HepG2 (cell line): ENCODE results near the gene HLA-DMB. TPM values are rescaled to one million over a fixed set of nuclear protein-coding genes. Genes with fewer than 3 reads are reported as not detected.

Source experiments
- ATM ChIP-seq: fragments of 450-650 bp; IDR thresholded peaks from 2 replicates; pipeline ENCODE4 v1.7.1; 2017; ENCODE audit warnings: mild to moderate bottlenecking, borderline replicate concordance
- CENPT ChIP-seq: sonication (generic); formaldehyde crosslinking; IDR thresholded peaks from 2 replicates; pipeline ENCODE4 v1.8.0; 2022; ENCODE audit warnings: low read depth, mild to moderate bottlenecking, moderate library complexity, missing genetic modification reagents
- KDM2A ChIP-seq: sonication (generic); formaldehyde crosslinking; IDR thresholded peaks from 2 replicates; pipeline ENCODE4 v1.4.0; 2020; ENCODE audit warnings: low read depth, missing genetic modification reagents, borderline replicate concordance
- NFE2L1 ChIP-seq: sonication (generic); formaldehyde crosslinking; IDR thresholded peaks from 2 replicates; pipeline ENCODE4 v1.4.0; 2020; ENCODE audit warnings: missing genetic modification reagents, mild to moderate bottlenecking, borderline replicate concordance
- RBFOX2 ChIP-seq: fragments of 200-400 bp; formaldehyde crosslinking; IDR thresholded peaks from 2 replicates; pipeline ENCODE4 v1.6.1; 2017; ENCODE audit warnings: low read depth, mild to moderate bottlenecking, low read length
- RBM39 ChIP-seq: fragments of 200-400 bp; formaldehyde crosslinking; IDR thresholded peaks from one replicate; pipeline ENCODE4 v1.6.1; 2018; ENCODE audit warnings: antibody characterized with exemption, mild to moderate bottlenecking, low read depth, low read length; ENCODE audit not compliant: poor library complexity, severe bottlenecking
- SNAPC2 ChIP-seq: sonication (generic); formaldehyde crosslinking; IDR thresholded peaks from 2 replicates; pipeline ENCODE4 v1.8.1; 2022; ENCODE audit warnings: mild to moderate bottlenecking, missing genetic modification reagents
- THAP11 ChIP-seq: IDR thresholded peaks from 2 replicates; pipeline ENCODE4 v1.6.1; 2016; ENCODE audit warnings: missing biosample characterization, missing genetic modification reagents
- ZFP36L1 ChIP-seq: sonication (generic); formaldehyde crosslinking; IDR thresholded peaks from 2 replicates; pipeline ENCODE4 v1.8.0; 2022; ENCODE audit warnings: mild to moderate bottlenecking, missing genetic modification reagents, moderate library complexity
- ZNF331 ChIP-seq: sonication (generic); formaldehyde crosslinking; IDR thresholded peaks from 2 replicates; pipeline ENCODE4 v1.4.0; 2020; ENCODE audit warnings: missing genetic modification reagents
- ZNF430 ChIP-seq: sonication (generic); formaldehyde crosslinking; IDR thresholded peaks from 2 replicates; pipeline ENCODE4 v1.9.0; 2021; ENCODE audit warnings: mild to moderate bottlenecking, missing genetic modification reagents
- ZNF607 ChIP-seq: sonication (generic); formaldehyde crosslinking; IDR thresholded peaks from 2 replicates; pipeline ENCODE4 v1.5.1; 2020; ENCODE audit warnings: missing genetic modification reagents, mild to moderate bottlenecking, borderline replicate concordance
- ZNF709 ChIP-seq: sonication (generic); formaldehyde crosslinking; IDR thresholded peaks from 2 replicates; pipeline ENCODE4 v1.5.0; 2020; ENCODE audit warnings: mild to moderate bottlenecking, missing genetic modification reagents
- polyA plus RNA-seq, 8 experiments: library from polyadenylated mRNA; depleted of rRNA in 3 of 8; stranded (reverse) in 7 of 8; unstranded in 1 of 8; fragments of >200 nt; fragmentation: Illumina TruSeq in 4 of 8; extraction: Trizol in 4 of 8; gene quantifications; 2 replicates each; pipeline versions ENCODE4 v1.2.1 to v1.2.3, GENCODE V29; 2011 to 2016; ENCODE audit warnings: low read depth in 4 of 8, missing spikeins in 1 of 8, mixed read lengths in 1 of 8; ENCODE audit not compliant: insufficient read depth in 1 of 8
- total RNA-seq, 5 experiments: library from RNA; depleted of rRNA; stranded (reverse); fragments of >200 nt; fragmentation: Illumina TruSeq; extraction: Trizol; gene quantifications; 2 replicates each; pipeline ENCODE4 v1.2.3, GENCODE V29; 2016; ENCODE audit warnings: low read depth in 1 of 5
- TF ChIP-seq, protein P1 (sequence below): sonication (generic); formaldehyde crosslinking; IDR thresholded peaks from 2 replicates; pipeline ENCODE4 v1.9.0; 2022; ENCODE audit warnings: low read depth, missing genetic modification reagents
- TF ChIP-seq, protein P2 (sequence below): sonication (generic); formaldehyde crosslinking; IDR thresholded peaks from 2 replicates; pipeline ENCODE4 v1.5.0; 2020; ENCODE audit warnings: mild to moderate bottlenecking, missing genetic modification reagents, borderline replicate concordance
- TF ChIP-seq, protein P3 (sequence below): sonication (generic); formaldehyde crosslinking; IDR thresholded peaks from 2 replicates; pipeline ENCODE4 v1.8.1; 2023; ENCODE audit warnings: mild to moderate bottlenecking, missing genetic modification reagents
- TF ChIP-seq, protein P4 (sequence below): sonication (generic); formaldehyde crosslinking; IDR thresholded peaks from 2 replicates; pipeline ENCODE4 v1.4.0; 2020; ENCODE audit warnings: missing genetic modification reagents, mild to moderate bottlenecking, borderline replicate concordance

HLA-DMB gene
- total and polyA plus RNA-seq, 2 of the 13 experiments (the other 11 are each of a cell fraction or from before 2014, with no cell fraction given) = not detected

DNA sequence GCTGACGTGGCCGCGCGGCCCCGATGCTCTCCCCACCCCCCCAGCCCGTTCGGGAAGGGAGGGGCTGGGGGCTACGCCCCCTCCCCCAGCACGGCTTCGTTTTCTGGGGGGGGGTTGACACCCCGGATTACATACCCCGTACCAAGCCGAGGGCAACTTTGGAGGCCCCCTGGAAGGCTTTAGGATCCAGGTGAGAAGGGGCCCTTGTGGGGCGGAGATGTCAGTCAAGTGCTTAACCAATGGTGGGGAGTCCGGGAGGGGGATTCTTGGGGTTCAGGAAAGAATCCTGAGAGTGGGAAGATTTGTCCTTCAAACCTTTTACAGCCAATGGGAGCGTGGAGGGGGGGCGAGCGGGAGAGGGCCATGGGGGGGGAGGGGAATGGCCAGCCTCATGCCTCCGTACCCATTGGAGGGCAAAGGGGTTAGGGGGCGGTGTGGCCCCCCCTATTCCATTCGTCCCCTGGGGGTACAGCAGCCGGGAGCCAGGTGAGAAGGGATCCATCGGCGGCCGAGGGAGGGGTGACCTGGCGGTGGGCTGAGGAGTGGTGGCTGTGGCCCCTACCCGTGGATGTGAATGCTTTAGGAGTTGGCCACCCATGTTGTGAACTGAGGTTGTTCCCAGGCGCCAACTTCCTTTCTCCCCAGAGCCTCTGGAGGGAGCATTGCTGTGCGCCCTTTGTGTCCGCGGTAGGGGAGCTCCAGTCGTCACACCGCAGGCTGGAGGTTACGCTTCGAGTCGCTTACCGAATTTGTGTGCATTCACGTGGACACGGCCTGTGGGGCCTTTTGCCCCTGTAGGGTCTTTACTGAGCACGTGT is 28.2 kb upstream of the HLA-DMB start (continued):
- TF ChIP-seq, protein P1, sequence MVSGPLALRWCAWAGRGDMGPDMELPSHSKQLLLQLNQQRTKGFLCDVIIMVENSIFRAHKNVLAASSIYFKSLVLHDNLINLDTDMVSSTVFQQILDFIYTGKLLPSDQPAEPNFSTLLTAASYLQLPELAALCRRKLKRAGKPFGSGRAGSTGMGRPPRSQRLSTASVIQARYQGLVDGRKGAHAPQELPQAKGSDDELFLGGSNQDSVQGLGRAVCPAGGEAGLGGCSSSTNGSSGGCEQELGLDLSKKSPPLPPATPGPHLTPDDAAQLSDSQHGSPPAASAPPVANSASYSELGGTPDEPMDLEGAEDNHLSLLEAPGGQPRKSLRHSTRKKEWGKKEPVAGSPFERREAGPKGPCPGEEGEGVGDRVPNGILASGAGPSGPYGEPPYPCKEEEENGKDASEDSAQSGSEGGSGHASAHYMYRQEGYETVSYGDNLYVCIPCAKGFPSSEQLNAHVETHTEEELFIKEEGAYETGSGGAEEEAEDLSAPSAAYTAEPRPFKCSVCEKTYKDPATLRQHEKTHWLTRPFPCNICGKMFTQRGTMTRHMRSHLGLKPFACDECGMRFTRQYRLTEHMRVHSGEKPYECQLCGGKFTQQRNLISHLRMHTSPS (CRISPR knock-in tag) = peak; percentile 31; the same call in 1 of the 2 replicates
- TF ChIP-seq RBM39 = peak; percentile 58
- peak; percentile 66; the same call in 1 of the 2 replicates for TF ChIP-seq SNAPC2 (CRISPR knock-in tag)
- TF ChIP-seq, protein P2, sequence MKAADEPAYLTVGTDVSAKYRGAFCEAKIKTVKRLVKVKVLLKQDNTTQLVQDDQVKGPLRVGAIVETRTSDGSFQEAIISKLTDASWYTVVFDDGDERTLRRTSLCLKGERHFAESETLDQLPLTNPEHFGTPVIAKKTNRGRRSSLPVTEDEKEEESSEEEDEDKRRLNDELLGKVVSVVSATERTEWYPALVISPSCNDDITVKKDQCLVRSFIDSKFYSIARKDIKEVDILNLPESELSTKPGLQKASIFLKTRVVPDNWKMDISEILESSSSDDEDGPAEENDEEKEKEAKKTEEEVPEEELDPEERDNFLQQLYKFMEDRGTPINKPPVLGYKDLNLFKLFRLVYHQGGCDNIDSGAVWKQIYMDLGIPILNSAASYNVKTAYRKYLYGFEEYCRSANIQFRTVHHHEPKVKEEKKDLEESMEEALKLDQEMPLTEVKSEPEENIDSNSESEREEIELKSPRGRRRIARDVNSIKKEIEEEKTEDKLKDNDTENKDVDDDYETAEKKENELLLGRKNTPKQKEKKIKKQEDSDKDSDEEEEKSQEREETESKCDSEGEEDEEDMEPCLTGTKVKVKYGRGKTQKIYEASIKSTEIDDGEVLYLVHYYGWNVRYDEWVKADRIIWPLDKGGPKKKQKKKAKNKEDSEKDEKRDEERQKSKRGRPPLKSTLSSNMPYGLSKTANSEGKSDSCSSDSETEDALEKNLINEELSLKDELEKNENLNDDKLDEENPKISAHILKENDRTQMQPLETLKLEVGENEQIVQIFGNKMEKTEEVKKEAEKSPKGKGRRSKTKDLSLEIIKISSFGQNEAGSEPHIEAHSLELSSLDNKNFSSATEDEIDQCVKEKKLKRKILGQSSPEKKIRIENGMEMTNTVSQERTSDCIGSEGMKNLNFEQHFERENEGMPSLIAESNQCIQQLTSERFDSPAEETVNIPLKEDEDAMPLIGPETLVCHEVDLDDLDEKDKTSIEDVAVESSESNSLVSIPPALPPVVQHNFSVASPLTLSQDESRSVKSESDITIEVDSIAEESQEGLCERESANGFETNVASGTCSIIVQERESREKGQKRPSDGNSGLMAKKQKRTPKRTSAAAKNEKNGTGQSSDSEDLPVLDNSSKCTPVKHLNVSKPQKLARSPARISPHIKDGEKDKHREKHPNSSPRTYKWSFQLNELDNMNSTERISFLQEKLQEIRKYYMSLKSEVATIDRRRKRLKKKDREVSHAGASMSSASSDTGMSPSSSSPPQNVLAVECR = no peak; the same call in 1 of the 2 replicates
- TF ChIP-seq NFE2L1 = no peak
- no peak; the same call in 1 of the 2 replicates for TF ChIP-seq KDM2A (CRISPR knock-in tag)
- TF ChIP-seq ZNF607 = 0 out of 2 replicates have a peak, but pooled peaks have one; percentile 75
- TF ChIP-seq, protein P3, sequence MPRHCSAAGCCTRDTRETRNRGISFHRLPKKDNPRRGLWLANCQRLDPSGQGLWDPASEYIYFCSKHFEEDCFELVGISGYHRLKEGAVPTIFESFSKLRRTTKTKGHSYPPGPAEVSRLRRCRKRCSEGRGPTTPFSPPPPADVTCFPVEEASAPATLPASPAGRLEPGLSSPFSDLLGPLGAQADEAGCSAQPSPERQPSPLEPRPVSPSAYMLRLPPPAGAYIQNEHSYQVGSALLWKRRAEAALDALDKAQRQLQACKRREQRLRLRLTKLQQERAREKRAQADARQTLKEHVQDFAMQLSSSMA (CRISPR knock-in tag) = no peak
- no peak for TF ChIP-seq ZNF331
- TF ChIP-seq ATM = no peak
- TF ChIP-seq CENPT (CRISPR knock-in tag) = no peak
- TF ChIP-seq RBFOX2 = peak; percentile 73
- TF ChIP-seq ZFP36L1 (CRISPR knock-in tag) = 0 out of 2 replicates have a peak, but pooled peaks have one; percentile 72
- 0 out of 2 replicates have a peak, but pooled peaks have one; percentile 63 for TF ChIP-seq ZNF709
- TF ChIP-seq THAP11 (CRISPR knock-in tag) = peak; percentile 19; the same call in 1 of the 2 replicates
- TF ChIP-seq, protein P4, sequence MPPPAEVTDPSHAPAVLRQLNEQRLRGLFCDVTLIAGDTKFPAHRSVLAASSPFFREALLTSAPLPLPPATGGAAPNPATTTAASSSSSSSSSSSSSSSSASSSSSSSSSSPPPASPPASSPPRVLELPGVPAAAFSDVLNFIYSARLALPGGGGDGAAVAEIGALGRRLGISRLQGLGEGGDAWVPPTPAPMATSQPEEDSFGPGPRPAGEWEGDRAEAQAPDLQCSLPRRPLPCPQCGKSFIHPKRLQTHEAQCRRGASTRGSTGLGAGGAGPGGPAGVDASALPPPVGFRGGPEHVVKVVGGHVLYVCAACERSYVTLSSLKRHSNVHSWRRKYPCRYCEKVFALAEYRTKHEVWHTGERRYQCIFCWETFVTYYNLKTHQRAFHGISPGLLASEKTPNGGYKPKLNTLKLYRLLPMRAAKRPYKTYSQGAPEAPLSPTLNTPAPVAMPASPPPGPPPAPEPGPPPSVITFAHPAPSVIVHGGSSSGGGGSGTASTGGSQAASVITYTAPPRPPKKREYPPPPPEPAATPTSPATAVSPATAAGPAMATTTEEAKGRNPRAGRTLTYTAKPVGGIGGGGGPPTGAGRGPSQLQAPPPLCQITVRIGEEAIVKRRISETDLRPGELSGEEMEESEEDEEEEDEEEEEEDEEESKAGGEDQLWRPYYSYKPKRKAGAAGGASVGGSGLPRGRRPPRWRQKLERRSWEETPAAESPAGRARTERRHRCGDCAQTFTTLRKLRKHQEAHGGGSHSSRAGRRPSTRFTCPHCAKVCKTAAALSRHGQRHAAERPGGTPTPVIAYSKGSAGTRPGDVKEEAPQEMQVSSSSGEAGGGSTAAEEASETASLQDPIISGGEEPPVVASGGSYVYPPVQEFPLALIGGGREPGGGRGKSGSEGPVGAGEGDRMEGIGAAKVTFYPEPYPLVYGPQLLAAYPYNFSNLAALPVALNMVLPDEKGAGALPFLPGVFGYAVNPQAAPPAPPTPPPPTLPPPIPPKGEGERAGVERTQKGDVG (CRISPR knock-in tag) = no peak; the same call in 1 of the 2 replicates
- TF ChIP-seq ZNF430 (CRISPR knock-in tag) = 0 out of 2 replicates have a peak, but pooled peaks have one; percentile 47
